OCI-LY1 (cell line): ENCODE data around the gene YIPF1.

ENCODE experiments used
- H2AFZ ChIP-seq: fragments of 200-600 bp; sonication (generic), shearing (Covaris generic); 2 replicates; pipeline ENCODE4 v1.6.0; 2014; ENCODE audit warnings: antibody characterized with exemption, mild to moderate bottlenecking, low read length
- H3F3A ChIP-seq: fragments of 200-600 bp; sonication (generic), shearing (Covaris generic); 2 replicates; pipeline ENCODE4 v1.6.0; 2014; ENCODE audit warnings: mild to moderate bottlenecking, antibody characterized with exemption, low read length, moderate library complexity; ENCODE audit not compliant: insufficient read depth
- H3K27ac ChIP-seq: fragments of 200-600 bp; sonication (generic); 2 replicates; pipeline ENCODE4 v1.5.1; 2014; ENCODE audit warnings: low read length, mixed run types, mild to moderate bottlenecking, low read depth; ENCODE audit not compliant: poor library complexity, severe bottlenecking
- H3K27me3 ChIP-seq: fragments of 200-600 bp; sonication (generic); 2 replicates; pipeline ENCODE4 v1.6.0; 2014; ENCODE audit warnings: antibody characterized with exemption, mild to moderate bottlenecking, low read length, moderate library complexity; ENCODE audit not compliant: insufficient read depth
- H3K36me3 ChIP-seq: fragments of 200-600 bp; sonication (generic); 2 replicates; pipeline ENCODE4 v1.6.1; 2014; ENCODE audit warnings: mild to moderate bottlenecking, antibody characterized with exemption, low read length, moderate library complexity, mixed read lengths; ENCODE audit not compliant: insufficient read depth
- H3K4me1 ChIP-seq: fragments of 200-600 bp; sonication (generic); 2 replicates; pipeline ENCODE4 v1.5.1; 2014; ENCODE audit warnings: mild to moderate bottlenecking, low read length, moderate library complexity; ENCODE audit not compliant: insufficient read depth, severe bottlenecking
- H3K4me2 ChIP-seq: fragments of 200-600 bp; sonication (generic), shearing (Covaris generic); 2 replicates; pipeline ENCODE4 v1.6.1; 2014; ENCODE audit warnings: low read length
- H3K4me3 ChIP-seq: fragments of 200-600 bp; sonication (generic); 2 replicates; pipeline ENCODE4 v1.5.1; 2014; ENCODE audit warnings: low read length, low read depth, mild to moderate bottlenecking, mixed read lengths; ENCODE audit not compliant: poor library complexity, severe bottlenecking
- H3K79me2 ChIP-seq: fragments of 200-600 bp; shearing (Covaris generic); 2 replicates; pipeline ENCODE4 v1.6.1; 2016; ENCODE audit warnings: mixed run types, low read length, mixed read lengths; ENCODE audit not compliant: insufficient read depth
- H3K9ac ChIP-seq: fragments of 200-600 bp; sonication (generic), shearing (Covaris generic); 2 replicates; pipeline ENCODE4 v1.6.1; 2014; ENCODE audit warnings: mild to moderate bottlenecking, low read length, mixed read lengths
- H3K9me2 ChIP-seq: fragments of 200-600 bp; sonication (generic), shearing (Covaris generic); 2 replicates; pipeline ENCODE4 v1.6.1; 2014; ENCODE audit warnings: low read depth, mild to moderate bottlenecking, low read length, mixed read lengths
- H3K9me3 ChIP-seq: fragments of 200-600 bp; shearing (Covaris generic); 2 replicates; pipeline ENCODE4 v1.6.1; 2014; ENCODE audit warnings: low read length, mixed read lengths
- H4K20me1 ChIP-seq: fragments of 200-600 bp; sonication (generic), shearing (Covaris generic); 2 replicates; pipeline ENCODE4 v1.6.0; 2016; ENCODE audit warnings: mild to moderate bottlenecking, low read length; ENCODE audit not compliant: insufficient read depth
- EZH2 ChIP-seq: fragments of 200-600 bp; sonication (generic), shearing (Covaris generic); IDR thresholded peaks from 2 replicates; pipeline ENCODE4 v1.8.0; 2017; ENCODE audit warnings: borderline replicate concordance, mixed run types, mild to moderate bottlenecking, antibody characterized with exemption, low read length, moderate library complexity, mixed read lengths
- TF ChIP-seq, protein P1 (sequence below): fragments of 200-600 bp; sonication (generic), shearing (Covaris generic); IDR thresholded peaks from 2 replicates; pipeline ENCODE4 v1.5.1; 2017; ENCODE audit warnings: mild to moderate bottlenecking, antibody characterized with exemption, low read length, moderate library complexity, mixed read lengths

The YIPF1 gene

DNA sequence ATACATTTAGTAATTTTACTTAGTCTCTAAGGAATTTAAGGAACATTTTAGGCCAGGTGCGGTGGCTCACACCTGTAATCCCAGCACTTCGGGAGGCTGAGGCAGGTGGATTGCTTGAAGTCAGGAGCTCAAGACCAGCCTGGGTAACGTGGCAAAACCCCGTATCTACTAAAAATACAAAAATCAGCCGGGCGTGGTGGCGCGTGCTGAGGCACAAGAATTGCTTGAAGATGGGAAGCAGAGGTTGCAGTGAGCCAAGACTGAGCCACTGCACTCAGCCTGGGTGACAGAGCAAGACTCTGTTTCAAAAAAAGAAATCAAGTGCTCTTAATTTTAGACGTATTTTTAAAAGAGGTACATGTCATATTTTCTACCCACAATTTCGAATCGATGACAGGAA is 54.8 kb downstream of the YIPF1 start:
- Histone ChIP-seq H4K20me1 (no peaks in the 10 kb centered on the region), H3K27me3 (no peaks in the 10 kb centered on the region), H3K9ac (peak overlapping the region; percentile 99), H3K79me2 (peaks cover 66% of the 10 kb centered on the region), H3K9me3 (no peaks in the 10 kb centered on the region), H3K36me3 (peaks cover 38% of the 10 kb centered on the region), H3K4me3 (peak overlapping the region; percentile 98), H3K4me1 (peaks cover 37% of the 10 kb centered on the region), H3K9me2 (no peaks in the 10 kb centered on the region), H3K27ac (peak overlapping the region; percentile 88), H3K4me2 (peak overlapping the region; percentile 62), H2AFZ (no peak overlapping the region), H3F3A (no peaks in the 10 kb centered on the region)
- no peak for TF ChIP-seq EZH2
- TF ChIP-seq, protein P1, sequence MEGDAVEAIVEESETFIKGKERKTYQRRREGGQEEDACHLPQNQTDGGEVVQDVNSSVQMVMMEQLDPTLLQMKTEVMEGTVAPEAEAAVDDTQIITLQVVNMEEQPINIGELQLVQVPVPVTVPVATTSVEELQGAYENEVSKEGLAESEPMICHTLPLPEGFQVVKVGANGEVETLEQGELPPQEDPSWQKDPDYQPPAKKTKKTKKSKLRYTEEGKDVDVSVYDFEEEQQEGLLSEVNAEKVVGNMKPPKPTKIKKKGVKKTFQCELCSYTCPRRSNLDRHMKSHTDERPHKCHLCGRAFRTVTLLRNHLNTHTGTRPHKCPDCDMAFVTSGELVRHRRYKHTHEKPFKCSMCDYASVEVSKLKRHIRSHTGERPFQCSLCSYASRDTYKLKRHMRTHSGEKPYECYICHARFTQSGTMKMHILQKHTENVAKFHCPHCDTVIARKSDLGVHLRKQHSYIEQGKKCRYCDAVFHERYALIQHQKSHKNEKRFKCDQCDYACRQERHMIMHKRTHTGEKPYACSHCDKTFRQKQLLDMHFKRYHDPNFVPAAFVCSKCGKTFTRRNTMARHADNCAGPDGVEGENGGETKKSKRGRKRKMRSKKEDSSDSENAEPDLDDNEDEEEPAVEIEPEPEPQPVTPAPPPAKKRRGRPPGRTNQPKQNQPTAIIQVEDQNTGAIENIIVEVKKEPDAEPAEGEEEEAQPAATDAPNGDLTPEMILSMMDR, result no peak

DNA sequence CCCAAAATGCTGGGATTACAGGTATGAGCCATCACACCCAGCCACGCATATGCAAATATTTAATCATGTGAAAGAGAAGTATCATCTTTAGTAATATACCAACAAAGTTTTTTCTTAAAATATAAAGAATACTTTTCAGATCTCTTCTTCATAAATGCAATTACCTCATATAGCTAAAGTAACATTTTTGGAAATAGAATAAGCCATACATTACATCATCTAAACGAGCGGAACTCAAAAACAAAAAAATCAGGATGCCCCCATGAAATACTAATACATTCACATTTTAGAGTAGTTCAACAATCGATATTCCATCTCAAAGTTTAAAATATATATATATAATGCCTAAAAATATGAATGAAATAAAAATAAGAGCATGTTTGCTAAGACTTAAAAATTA is 56.2 kb downstream of the YIPF1 start:
- no peak overlapping the region for H2AFZ ChIP-seq
- no peaks in the 10 kb centered on the region for H3K9me3 ChIP-seq
- no peak overlapping the region for H3K4me3 ChIP-seq
- no peak overlapping the region for H3K4me2 ChIP-seq
- no peak overlapping the region for H3K27ac ChIP-seq
- H3K9ac ChIP-seq, result no peak overlapping the region
- H4K20me1 ChIP-seq, result no peaks in the 10 kb centered on the region
- H3K36me3 ChIP-seq, result peaks cover 50% of the 10 kb centered on the region
- TF ChIP-seq, protein P1, result no peak
- TF ChIP-seq EZH2, result no peak
- no peaks in the 10 kb centered on the region for H3K27me3 ChIP-seq
- peaks cover 31% of the 10 kb centered on the region for H3K4me1 ChIP-seq
- peaks cover 66% of the 10 kb centered on the region for H3K79me2 ChIP-seq
- no peaks in the 10 kb centered on the region for H3K9me2 ChIP-seq
- H3F3A ChIP-seq, result no peaks in the 10 kb centered on the region

DNA sequence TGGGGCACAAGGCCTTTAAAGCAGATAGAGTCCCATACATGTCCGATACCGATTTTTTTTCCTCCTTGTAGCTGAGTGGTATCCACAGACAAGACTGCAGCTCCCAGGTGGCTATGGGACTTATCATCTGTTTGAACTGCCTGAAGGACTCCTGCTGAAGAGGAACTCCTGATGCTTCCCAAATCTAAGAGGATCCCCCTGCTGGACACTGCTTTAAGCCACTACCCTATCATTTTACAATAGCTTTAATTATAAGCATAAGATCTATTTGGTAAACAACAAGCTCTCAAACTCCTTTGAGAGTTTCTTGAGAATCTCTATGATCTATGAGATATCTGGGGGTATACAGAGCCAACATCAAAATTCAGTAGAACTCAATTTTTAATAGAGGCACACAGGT is 63.2 kb downstream of the YIPF1 start:
- H3K9me3 ChIP-seq, result no peaks in the 10 kb centered on the region
- no peak for TF ChIP-seq EZH2
- TF ChIP-seq, protein P1, result peak; percentile 19; the same call in 1 of the 2 replicates
- no peak overlapping the region; the same call in 1 of the 2 replicates for H3K9ac ChIP-seq
- no peak overlapping the region for H3K4me3 ChIP-seq
- H3K36me3 ChIP-seq, result peaks cover 80% of the 10 kb centered on the region
- H3K27ac ChIP-seq, result peak overlapping the region; percentile 10
- no peak overlapping the region for H2AFZ ChIP-seq
- no peaks in the 10 kb centered on the region for H4K20me1 ChIP-seq
- H3K27me3 ChIP-seq, result no peaks in the 10 kb centered on the region
- H3K79me2 ChIP-seq, result peaks cover 11% of the 10 kb centered on the region; the same call in 1 of the 2 replicates
- H3F3A ChIP-seq, result no peaks in the 10 kb centered on the region
- H3K4me2 ChIP-seq, result no peak overlapping the region; the same call in 1 of the 2 replicates
- H3K4me1 ChIP-seq, result peaks cover 27% of the 10 kb centered on the region
- no peaks in the 10 kb centered on the region for H3K9me2 ChIP-seq
